SK-N-MC (cell line): ENCODE measurements around the gene S100P.

Experiments
- DNase-seq: peaks from one replicate; pipeline ENCODE4 v3.0.0-alpha.2; 2011; ENCODE audit warnings: low read depth, low spot score
- H3K27ac ChIP-seq: fragments of 200-600 bp; sonication (generic); 2 replicates; pipeline ENCODE4 v1.5.1; 2016; ENCODE audit warnings: mixed run types
- H3K36me3 ChIP-seq: fragments of 200-600 bp; sonication (generic); 2 replicates; pipeline ENCODE4 v1.6.1; 2017; ENCODE audit warnings: antibody characterized with exemption, low read length, mixed read lengths; ENCODE audit not compliant: insufficient read depth
- H3K4me3 ChIP-seq: fragments of 200-600 bp; sonication (generic); 2 replicates; pipeline ENCODE4 v1.5.1; 2016
- H3K9ac ChIP-seq: fragments of 200-600 bp; sonication (generic); 2 replicates; pipeline ENCODE4 v1.8.0; 2017; ENCODE audit warnings: mixed run types, mixed read lengths; ENCODE audit not compliant: insufficient read length
- H3K9me3 ChIP-seq: fragments of 200-600 bp; sonication (generic); 2 replicates; pipeline ENCODE4 v1.6.1; 2017; ENCODE audit warnings: low read depth, mild to moderate bottlenecking, antibody characterized with exemption, low read length, moderate library complexity, mixed read lengths
- EZH2 ChIP-seq: fragments of 200-600 bp; sonication (generic); IDR thresholded peaks from one replicate; pipeline ENCODE4 v1.6.1; 2017; ENCODE audit warnings: antibody characterized with exemption
- FOXP2 ChIP-seq: optimal IDR thresholded peaks from 2 replicates; pipeline ENCODE3; 2011; ENCODE audit warnings: mild to moderate bottlenecking, moderate library complexity; ENCODE audit not compliant: insufficient read depth; ENCODE audit errors: extremely low read length, control extremely low read depth
- POLR2AphosphoS5 ChIP-seq: IDR thresholded peaks from 2 replicates; pipeline ENCODE4 v1.6.1; 2012; ENCODE audit warnings: mild to moderate bottlenecking, low read depth, low read length, borderline replicate concordance

S100P gene

GRCh38 chr4:6657242-6658208 is 36.2 kb upstream of the S100P start:
- Histone ChIP-seq H3K9me3 (no peaks in the 10 kb centered on the region), H3K27ac (no peak overlapping the region), H3K9ac (no peak overlapping the region), H3K36me3 (no peaks in the 10 kb centered on the region), H3K4me3 (no peak overlapping the region)
- TF ChIP-seq POLR2AphosphoS5 = no peak
- TF ChIP-seq FOXP2 = no peak
- TF ChIP-seq EZH2 = no peak
- no peak for DNase-seq

GRCh38 chr4:6658209-6658595 is 35.5 kb upstream of the S100P start:
- no peak overlapping the region for H3K4me3 ChIP-seq
- no peak overlapping the region for H3K9ac ChIP-seq
- no peaks in the 10 kb centered on the region for H3K36me3 ChIP-seq
- TF ChIP-seq EZH2 (no peak), POLR2AphosphoS5 (no peak), FOXP2 (no peak)
- no peak overlapping the region for H3K27ac ChIP-seq
- no peaks in the 10 kb centered on the region for H3K9me3 ChIP-seq
- DNase-seq = no peak

- Histone ChIP-seq H3K36me3 (no peaks in the 10 kb centered on the region), H3K9me3 (no peaks in the 10 kb centered on the region), H3K4me3 (no peak overlapping the region), H3K27ac (no peak overlapping the region), H3K9ac (no peak overlapping the region)
- no peak for TF ChIP-seq EZH2
- no peak for TF ChIP-seq FOXP2
- TF ChIP-seq POLR2AphosphoS5 = no peak
- no peak for DNase-seq
These were observed 35.0 kb upstream of the S100P start for GRCh38 chr4:6658597-6659075.

GRCh38 chr4:6659897-6660296 is 33.8 kb upstream of the S100P start:
- Histone ChIP-seq H3K36me3 (no peaks in the 10 kb centered on the region), H3K9ac (no peak overlapping the region), H3K9me3 (no peaks in the 10 kb centered on the region), H3K27ac (no peak overlapping the region), H3K4me3 (no peak overlapping the region)
- TF ChIP-seq FOXP2 = no peak
- no peak for DNase-seq

- H3K27ac ChIP-seq = no peak overlapping the region
- H3K9ac ChIP-seq = no peak overlapping the region
- TF ChIP-seq FOXP2 = no peak
- TF ChIP-seq EZH2 = no peak
- no peak for TF ChIP-seq POLR2AphosphoS5
- H3K9me3 ChIP-seq = no peaks in the 10 kb centered on the region
- no peak for DNase-seq
- H3K4me3 ChIP-seq = no peak overlapping the region
- H3K36me3 ChIP-seq = no peaks in the 10 kb centered on the region
These were observed 33.2 kb upstream of the S100P start for GRCh38 chr4:6660430-6660829.

- no peak for DNase-seq
- Histone ChIP-seq H3K4me3 (no peak overlapping the region), H3K9me3 (no peaks in the 10 kb centered on the region), H3K9ac (no peak overlapping the region), H3K36me3 (no peaks in the 10 kb centered on the region), H3K27ac (no peak overlapping the region)
- TF ChIP-seq POLR2AphosphoS5 = no peak
- no peak for TF ChIP-seq EZH2
- TF ChIP-seq FOXP2 = no peak
These were observed 31.1 kb upstream of the S100P start for GRCh38 chr4:6662591-6662990.

GRCh38 chr4:6663596-6664393 is 29.9 kb upstream of the S100P start:
- Histone ChIP-seq H3K4me3 (no peak overlapping the region), H3K9me3 (no peaks in the 10 kb centered on the region), H3K27ac (no peak overlapping the region), H3K9ac (no peak overlapping the region), H3K36me3 (no peaks in the 10 kb centered on the region)
- no peak for DNase-seq
- no peak for TF ChIP-seq POLR2AphosphoS5
- TF ChIP-seq EZH2 = no peak
- TF ChIP-seq FOXP2 = no peak

- H3K9me3 ChIP-seq = no peaks in the 10 kb centered on the region
- H3K9ac ChIP-seq = no peak overlapping the region
- no peak overlapping the region for H3K27ac ChIP-seq
- no peak for DNase-seq
- no peaks in the 10 kb centered on the region for H3K36me3 ChIP-seq
- H3K4me3 ChIP-seq = no peak overlapping the region
- no peak for TF ChIP-seq FOXP2
- TF ChIP-seq EZH2 = no peak
- no peak for TF ChIP-seq POLR2AphosphoS5
These were observed 28.4 kb upstream of the S100P start for GRCh38 chr4:6665320-6665654.
